WTC11 (cell line): ENCODE data around the gene TUBB1. TPM values are rescaled to one million over a fixed set of nuclear protein-coding genes. Genes with fewer than 3 reads are reported as not detected.
A peak's percentile ranks its signal among the peaks of the same experiment; 100 is the strongest.

Experiments used
- ATAC-seq: fragments of 200-7000 bp; cut with Tn5 transposase; 2 replicates; pipeline ENCODE4 v1.10.0; 2021; ENCODE audit warnings: mild to moderate bottlenecking, moderate library complexity
- CTCF ChIA-PET: fragments of 300-600 bp; sonication (Branson Sonifier 250); formaldehyde crosslinking; loops from one replicate; lab custom pipeline; 2021; ENCODE audit warnings: antibody characterized with exemption; lab: Charles Lee
- POLR2A ChIA-PET: fragments of 350-600 bp; sonication (Branson Sonifier 250); formaldehyde crosslinking; loops from one replicate; lab custom pipeline; 2021; ENCODE audit warnings: antibody characterized with exemption; lab: Charles Lee
- DNase-seq: peaks from one replicate; pipeline ENCODE4 v3.0.0; 2021; ENCODE audit warnings: low spot score
- H3K27ac Mint-ChIP-seq: 2 replicates; pipeline ENCODE4 v1.8.0; 2021; ENCODE audit warnings: mixed read lengths
- H3K27me3 Mint-ChIP-seq: 2 replicates; pipeline ENCODE4 v1.8.0; 2021; ENCODE audit warnings: low read depth, mild to moderate bottlenecking, moderate library complexity, mixed read lengths
- H3K36me3 Mint-ChIP-seq: 2 replicates; pipeline ENCODE4 v1.8.0; 2021; ENCODE audit warnings: mixed read lengths
- H3K4me1 Mint-ChIP-seq: 2 replicates; pipeline ENCODE4 v1.8.0; 2022; ENCODE audit warnings: mixed read lengths
- H3K4me3 Mint-ChIP-seq: 2 replicates; pipeline ENCODE4 v1.8.0; 2021; ENCODE audit warnings: mild to moderate bottlenecking, moderate library complexity, mixed read lengths
- H3K9me3 Mint-ChIP-seq: 2 replicates; pipeline ENCODE4 v1.8.0; 2021; ENCODE audit warnings: mixed read lengths
- ARID4B ChIP-seq: sonication (generic); formaldehyde crosslinking; IDR thresholded peaks from 2 replicates; pipeline ENCODE4 v1.8.0; 2023; ENCODE audit warnings: missing genetic modification reagents, mild to moderate bottlenecking, borderline replicate concordance
- ATF3 ChIP-seq: sonication (generic); formaldehyde crosslinking; conservative IDR thresholded peaks from 2 replicates; pipeline ENCODE4 v1.8.1; 2022; ENCODE audit warnings: mild to moderate bottlenecking, missing genetic modification reagents
- CBFB ChIP-seq: sonication (generic); formaldehyde crosslinking; IDR thresholded peaks from 2 replicates; pipeline ENCODE4 v1.8.1; 2022; ENCODE audit warnings: mild to moderate bottlenecking, low read depth, missing genetic modification reagents
- CTCF ChIP-seq: fragments of 200-600 bp; IDR thresholded peaks from 2 replicates; pipeline ENCODE4 v1.8.0; 2022; ENCODE audit warnings: antibody characterized with exemption
- ETV6 ChIP-seq: sonication (generic); formaldehyde crosslinking; IDR thresholded peaks from 2 replicates; pipeline ENCODE4 v1.8.1; 2022; ENCODE audit warnings: mild to moderate bottlenecking, missing genetic modification reagents
- FOXK1 ChIP-seq: sonication (generic); formaldehyde crosslinking; IDR thresholded peaks from 2 replicates; pipeline ENCODE4 v1.8.0; 2022; ENCODE audit warnings: mild to moderate bottlenecking, moderate library complexity, missing genetic modification reagents
- GRHL2 ChIP-seq: fragments of 250-450 bp; sonication (Bioruptor Pico); IDR thresholded peaks from 2 replicates; pipeline ENCODE4 v1.8.0; 2022; ENCODE audit warnings: mild to moderate bottlenecking, moderate library complexity; ENCODE audit not compliant: insufficient replicate concordance, severe bottlenecking
- GTF2I ChIP-seq: fragments of 250-450 bp; sonication (Bioruptor Pico); conservative IDR thresholded peaks from 2 replicates; pipeline ENCODE4 v1.4.0; 2021; ENCODE audit warnings: mild to moderate bottlenecking
- MLX ChIP-seq: sonication (generic); formaldehyde crosslinking; IDR thresholded peaks from 2 replicates; pipeline ENCODE4 v1.8.1; 2023; ENCODE audit warnings: mild to moderate bottlenecking, missing genetic modification reagents, moderate library complexity
- MYBL2 ChIP-seq: sonication (generic); formaldehyde crosslinking; IDR thresholded peaks from 2 replicates; pipeline ENCODE4 v1.8.1; 2023; ENCODE audit warnings: mild to moderate bottlenecking, moderate library complexity, missing genetic modification reagents
- NFATC4 ChIP-seq: fragments of 250-450 bp; sonication (Bioruptor Pico); IDR thresholded peaks from 2 replicates; pipeline ENCODE4 v1.9.0; 2021; ENCODE audit warnings: mild to moderate bottlenecking
- NFYB ChIP-seq: sonication (generic); formaldehyde crosslinking; conservative IDR thresholded peaks from 2 replicates; pipeline ENCODE4 v1.8.0; 2022; ENCODE audit warnings: low read depth, missing genetic modification reagents
- NR1H2 ChIP-seq: sonication (generic); formaldehyde crosslinking; IDR thresholded peaks from 2 replicates; pipeline ENCODE4 v1.9.0; 2021; ENCODE audit warnings: mild to moderate bottlenecking, moderate library complexity, missing genetic modification reagents
- NR2C2 ChIP-seq: sonication (generic); formaldehyde crosslinking; IDR thresholded peaks from 2 replicates; pipeline ENCODE4 v1.8.0; 2022; ENCODE audit warnings: mild to moderate bottlenecking, missing genetic modification reagents
- NR3C1 ChIP-seq: sonication (generic); formaldehyde crosslinking; conservative IDR thresholded peaks from 2 replicates; pipeline ENCODE4 v1.8.1; 2023; ENCODE audit warnings: low read depth, mild to moderate bottlenecking, missing genetic modification reagents
- SMAD3 ChIP-seq: sonication (generic); formaldehyde crosslinking; IDR thresholded peaks from 2 replicates; pipeline ENCODE4 v1.8.0; 2022; ENCODE audit warnings: missing genetic modification reagents, mild to moderate bottlenecking, borderline replicate concordance
- SMAD4 ChIP-seq: sonication (generic); formaldehyde crosslinking; IDR thresholded peaks from 2 replicates; pipeline ENCODE4 v1.8.0; 2022; ENCODE audit warnings: mild to moderate bottlenecking, missing genetic modification reagents
- ZNF423 ChIP-seq: fragments of 250-450 bp; sonication (Bioruptor Pico); IDR thresholded peaks from 2 replicates; pipeline ENCODE4 v2.1.2; 2022; ENCODE audit warnings: mild to moderate bottlenecking, moderate library complexity
- total RNA-seq: library from RNA; stranded (reverse); gene quantifications from 3 replicates; pipeline ENCODE4 v1.2.3, GENCODE V29; 2021
- TF ChIP-seq, protein P1 (sequence below): fragments of 250-450 bp; sonication (Bioruptor Pico); IDR thresholded peaks from 2 replicates; pipeline ENCODE4 v1.9.0; 2021; ENCODE audit warnings: mild to moderate bottlenecking
- TF ChIP-seq, protein P2 (sequence below): sonication (generic); formaldehyde crosslinking; IDR thresholded peaks from 2 replicates; pipeline ENCODE4 v1.8.0; 2022; ENCODE audit warnings: mild to moderate bottlenecking, missing genetic modification reagents

The TUBB1 gene
- total RNA-seq, 1 experiment from 2014 or later, result not detected

- TF ChIP-seq NR1H2 (CRISPR knock-in tag) (no peak), ATF3 (no peak), SMAD4 (no peak), ETV6 (CRISPR knock-in tag) (peak; percentile 83; the same call in 1 of the 2 replicates), MYBL2 (CRISPR knock-in tag) (peak; percentile 61; the same call in 1 of the 2 replicates), NFATC4 (CRISPR knock-in tag) (no peak), GTF2I (CRISPR knock-in tag) (no peak), NFYB (peak; percentile 84), CTCF (no peak), FOXK1 (peak; percentile 76), ZNF423 (CRISPR knock-in tag) (no peak; the same call in 1 of the 2 replicates), ARID4B (CRISPR knock-in tag) (no peak; the same call in 1 of the 2 replicates)
- TF ChIP-seq, protein P1, sequence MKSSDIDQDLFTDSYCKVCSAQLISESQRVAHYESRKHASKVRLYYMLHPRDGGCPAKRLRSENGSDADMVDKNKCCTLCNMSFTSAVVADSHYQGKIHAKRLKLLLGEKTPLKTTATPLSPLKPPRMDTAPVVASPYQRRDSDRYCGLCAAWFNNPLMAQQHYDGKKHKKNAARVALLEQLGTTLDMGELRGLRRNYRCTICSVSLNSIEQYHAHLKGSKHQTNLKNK (CRISPR knock-in tag), result no peak
- TF ChIP-seq, protein P2, sequence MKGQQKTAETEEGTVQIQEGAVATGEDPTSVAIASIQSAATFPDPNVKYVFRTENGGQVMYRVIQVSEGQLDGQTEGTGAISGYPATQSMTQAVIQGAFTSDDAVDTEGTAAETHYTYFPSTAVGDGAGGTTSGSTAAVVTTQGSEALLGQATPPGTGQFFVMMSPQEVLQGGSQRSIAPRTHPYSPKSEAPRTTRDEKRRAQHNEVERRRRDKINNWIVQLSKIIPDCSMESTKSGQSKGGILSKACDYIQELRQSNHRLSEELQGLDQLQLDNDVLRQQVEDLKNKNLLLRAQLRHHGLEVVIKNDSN (CRISPR knock-in tag), result peak; percentile 62; the same call in 1 of the 2 replicates
Measured at GRCh38 chr20:59032023-59032712, 12.9 kb downstream of the TUBB1 start, which contains the start of gene ATP5F1E (continued).

DNA sequence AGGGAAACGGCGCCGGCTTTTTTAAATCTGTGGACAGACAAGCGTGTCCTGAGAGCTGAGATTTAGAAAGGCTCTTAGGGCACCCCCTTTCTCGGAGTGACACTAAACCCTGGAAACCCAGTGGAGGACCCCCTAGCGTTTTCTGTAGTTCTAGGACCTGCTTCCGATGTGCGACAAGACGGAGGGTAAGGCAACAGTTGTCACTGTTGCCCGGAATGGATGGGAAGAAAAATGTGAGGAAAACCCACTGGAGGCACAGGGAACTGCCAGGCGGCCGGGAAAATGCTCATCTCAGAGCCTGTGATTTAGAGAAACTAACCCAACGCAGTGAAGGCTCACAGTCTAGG, 13.5 kb downstream of the TUBB1 start:
- DNase-seq (no peak), ATAC-seq (peak; percentile 17)
- TF ChIP-seq NR3C1 (CRISPR knock-in tag) (no peak), NR2C2 (CRISPR knock-in tag) (no peak), CBFB (CRISPR knock-in tag) (no peak), MLX (no peak), GTF2I (CRISPR knock-in tag) (no peak), SMAD3 (CRISPR knock-in tag) (no peak), GRHL2 (no peak)
- Mint-ChIP-seq H3K4me1 (peaks cover 28% of the 10 kb centered on the region), H3K27me3 (peaks cover 41% of the 10 kb centered on the region), H3K27ac (peak overlapping the region; percentile 88), H3K36me3 (peaks cover 71% of the 10 kb centered on the region), H3K4me3 (peak overlapping the region; percentile 75), H3K9me3 (no peaks in the 10 kb centered on the region)
- CTCF ChIA-PET, result interaction anchor here (0.7 to 1.5 kb wide), 12 partner anchors 124 to 482 kb away, joined by 3 to 10 read pairs (median 4); no protein-coding TSS in a partner anchor
- POLR2A ChIA-PET, result interaction anchor here (1.0 to 1.2 kb wide), 3 partner anchors 10 to 482 kb away, joined by 3 to 5 read pairs (median 4); partner anchors contain the start of gene PRELID3B
